GM19239 (cell line): Measurements from ENCODE around the gene RRBP1.

Experiments
- DNase-seq: peaks from one replicate; pipeline ENCODE4 v3.0.0; 2011; ENCODE audit warnings: low spot score; ENCODE audit not compliant: insufficient read length
- FAIRE-seq: peaks from 2 replicates; lab custom pipeline; 2011; peaks lifted over from hg19 to GRCh38; lab: Jason Lieb, UNC

The RRBP1 gene, protein sequence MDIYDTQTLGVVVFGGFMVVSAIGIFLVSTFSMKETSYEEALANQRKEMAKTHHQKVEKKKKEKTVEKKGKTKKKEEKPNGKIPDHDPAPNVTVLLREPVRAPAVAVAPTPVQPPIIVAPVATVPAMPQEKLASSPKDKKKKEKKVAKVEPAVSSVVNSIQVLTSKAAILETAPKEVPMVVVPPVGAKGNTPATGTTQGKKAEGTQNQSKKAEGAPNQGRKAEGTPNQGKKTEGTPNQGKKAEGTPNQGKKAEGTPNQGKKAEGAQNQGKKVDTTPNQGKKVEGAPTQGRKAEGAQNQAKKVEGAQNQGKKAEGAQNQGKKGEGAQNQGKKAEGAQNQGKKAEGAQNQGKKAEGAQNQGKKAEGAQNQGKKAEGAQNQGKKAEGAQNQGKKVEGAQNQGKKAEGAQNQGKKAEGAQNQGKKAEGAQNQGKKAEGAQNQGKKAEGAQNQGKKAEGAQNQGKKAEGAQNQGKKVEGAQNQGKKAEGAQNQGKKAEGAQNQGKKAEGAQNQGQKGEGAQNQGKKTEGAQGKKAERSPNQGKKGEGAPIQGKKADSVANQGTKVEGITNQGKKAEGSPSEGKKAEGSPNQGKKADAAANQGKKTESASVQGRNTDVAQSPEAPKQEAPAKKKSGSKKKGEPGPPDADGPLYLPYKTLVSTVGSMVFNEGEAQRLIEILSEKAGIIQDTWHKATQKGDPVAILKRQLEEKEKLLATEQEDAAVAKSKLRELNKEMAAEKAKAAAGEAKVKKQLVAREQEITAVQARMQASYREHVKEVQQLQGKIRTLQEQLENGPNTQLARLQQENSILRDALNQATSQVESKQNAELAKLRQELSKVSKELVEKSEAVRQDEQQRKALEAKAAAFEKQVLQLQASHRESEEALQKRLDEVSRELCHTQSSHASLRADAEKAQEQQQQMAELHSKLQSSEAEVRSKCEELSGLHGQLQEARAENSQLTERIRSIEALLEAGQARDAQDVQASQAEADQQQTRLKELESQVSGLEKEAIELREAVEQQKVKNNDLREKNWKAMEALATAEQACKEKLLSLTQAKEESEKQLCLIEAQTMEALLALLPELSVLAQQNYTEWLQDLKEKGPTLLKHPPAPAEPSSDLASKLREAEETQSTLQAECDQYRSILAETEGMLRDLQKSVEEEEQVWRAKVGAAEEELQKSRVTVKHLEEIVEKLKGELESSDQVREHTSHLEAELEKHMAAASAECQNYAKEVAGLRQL (N-terminal part only)

DNA sequence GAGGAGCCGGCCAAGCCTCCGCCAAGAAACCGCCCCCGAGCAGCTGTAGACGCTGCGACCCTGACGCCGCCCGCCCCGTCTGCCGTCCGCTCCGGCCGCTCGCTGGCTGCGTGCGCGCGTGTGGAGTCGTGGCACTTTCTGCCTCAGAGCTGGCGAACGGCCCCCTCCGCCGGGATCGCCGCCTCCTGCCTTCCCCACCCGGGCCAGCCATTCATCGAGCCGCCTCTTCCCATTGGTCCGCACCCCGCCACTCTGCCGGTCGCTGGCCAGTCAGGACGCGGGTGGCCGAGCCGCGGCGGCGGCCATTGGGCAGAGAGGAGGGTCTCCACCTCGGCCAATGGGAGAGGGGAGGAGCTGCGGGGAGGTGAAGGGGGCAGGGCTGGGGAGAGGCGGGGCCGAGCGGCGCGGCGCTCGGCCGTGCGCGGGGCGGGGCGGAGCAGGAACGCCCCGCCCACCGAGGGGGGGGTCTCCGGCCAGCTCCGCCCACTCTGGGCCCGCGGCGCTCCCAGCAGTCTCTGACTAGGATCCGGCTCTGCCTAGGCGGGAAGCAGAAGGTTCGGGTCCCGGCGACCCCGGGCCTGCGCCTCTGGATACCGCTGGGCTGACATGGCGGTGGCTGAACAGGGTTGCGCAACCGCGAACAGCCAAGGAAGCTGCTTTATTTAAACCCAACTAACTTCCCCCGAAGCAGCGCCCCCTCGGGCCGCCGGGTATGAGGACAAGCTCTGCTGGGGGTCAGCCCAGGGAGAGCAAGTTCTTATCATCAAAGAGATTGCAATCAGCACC lies at the start of gene RRBP1:
Gene RRBP1, minus strand, starts transcription at position 140 of the 786 bp plus-strand sequence. CDS start 21,735 bp downstream, outside the sequence.
- peak; percentile 90 for FAIRE-seq
- peak; percentile 99 for DNase-seq

DNA sequence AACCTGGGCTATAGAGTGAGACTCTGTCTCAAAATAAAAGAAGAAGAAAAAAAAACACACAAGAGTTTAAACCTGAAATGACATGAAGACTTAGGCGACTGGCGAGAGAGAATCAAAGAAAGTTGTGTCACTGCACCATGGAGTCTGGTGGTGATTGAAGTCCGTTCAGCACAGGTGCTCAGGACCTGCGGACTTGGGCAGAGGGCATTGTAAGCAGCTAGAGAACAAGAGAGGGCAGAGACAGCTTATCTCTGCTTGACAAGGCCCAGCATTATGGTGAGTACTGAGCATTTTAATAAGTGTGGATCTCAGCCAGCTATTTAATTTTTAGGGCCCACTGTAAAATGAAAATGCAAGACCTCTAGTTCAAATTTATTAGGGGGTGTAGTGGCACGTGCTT lies 49.2 kb upstream of the RRBP1 start:
- FAIRE-seq (no peak), DNase-seq (no peak)

DNA sequence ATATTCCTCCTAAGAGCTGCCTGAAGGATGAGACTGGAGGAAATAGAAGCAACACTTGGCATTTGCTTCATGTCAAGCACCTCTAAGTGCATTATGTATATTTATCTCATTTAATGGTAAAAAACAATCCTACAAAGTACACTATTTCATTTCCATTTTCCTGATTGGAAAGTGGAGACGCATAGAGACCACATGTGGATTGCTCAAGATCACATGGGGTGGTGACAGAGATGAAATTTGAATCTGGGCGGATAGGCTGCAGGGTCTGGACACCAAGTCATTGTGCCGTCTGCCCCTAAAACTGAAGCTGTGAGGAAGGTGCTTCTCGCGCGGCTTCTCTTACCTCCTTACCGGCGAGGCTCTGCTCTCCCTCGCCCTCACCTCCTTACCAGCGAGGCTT lies 48.0 kb upstream of the RRBP1 start:
- no peak for DNase-seq
- FAIRE-seq, result no peak

DNA sequence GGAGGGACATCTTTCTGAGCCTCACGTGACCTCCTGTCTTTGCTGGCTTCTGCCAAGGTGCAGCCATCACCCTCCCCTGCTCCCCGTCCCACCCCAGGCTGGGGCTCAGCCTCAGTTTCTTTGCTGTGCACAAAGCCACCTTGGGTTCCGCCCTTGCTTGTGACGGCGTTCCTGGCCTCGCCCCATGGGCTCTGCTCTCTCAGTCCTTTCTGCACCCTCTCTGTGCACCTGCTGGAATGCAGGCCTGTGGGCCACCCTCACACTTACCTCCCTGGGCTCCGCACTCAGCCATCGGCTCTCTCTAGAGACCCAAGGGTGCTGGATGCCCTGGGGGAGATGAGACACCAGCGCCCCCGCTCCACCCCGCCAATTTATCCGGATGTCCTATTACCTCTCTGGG lies 46.0 kb upstream of the RRBP1 start:
- DNase-seq (no peak), FAIRE-seq (no peak)

DNA sequence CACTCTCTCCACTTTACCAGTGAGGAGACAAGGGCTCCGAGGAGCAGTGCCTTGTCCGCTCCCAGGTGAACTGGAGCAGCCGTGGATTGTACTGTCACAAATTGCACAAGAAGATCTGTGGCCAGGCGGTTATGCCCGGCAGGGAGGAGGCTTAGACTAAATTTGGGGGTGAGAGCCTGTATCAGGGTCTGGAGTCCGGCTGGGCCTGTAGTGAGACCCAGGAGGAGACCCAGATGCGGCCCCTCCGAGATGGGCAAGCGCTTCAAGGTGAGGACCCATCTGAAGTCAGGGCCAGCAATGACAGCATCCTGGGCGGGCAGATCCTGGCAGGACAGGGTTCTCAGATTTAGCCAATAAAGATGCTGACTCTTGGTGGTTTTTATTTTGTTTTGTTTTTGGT lies 45.3 kb upstream of the RRBP1 start:
- FAIRE-seq (no peak), DNase-seq (no peak)

DNA sequence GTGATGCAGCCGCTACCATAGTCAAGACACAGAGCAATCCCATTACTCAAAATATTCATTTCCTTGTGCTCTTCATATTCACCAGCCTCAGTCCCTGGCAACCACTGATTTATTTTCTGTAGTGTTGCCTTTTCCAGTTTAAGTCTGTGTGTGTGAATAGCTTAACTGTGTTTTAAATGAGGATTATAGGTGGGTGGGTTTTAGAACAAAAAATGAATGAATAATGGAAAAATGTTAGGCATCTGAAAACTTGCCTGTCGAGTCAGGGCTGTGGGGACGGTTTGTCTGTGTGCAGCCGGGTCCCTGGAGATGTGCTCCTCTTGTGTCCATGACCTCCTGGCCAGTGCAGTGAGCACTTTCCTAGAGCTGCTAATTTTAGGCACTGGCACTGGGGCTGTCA lies 44.9 kb upstream of the RRBP1 start:
- DNase-seq (no peak), FAIRE-seq (no peak)

DNA sequence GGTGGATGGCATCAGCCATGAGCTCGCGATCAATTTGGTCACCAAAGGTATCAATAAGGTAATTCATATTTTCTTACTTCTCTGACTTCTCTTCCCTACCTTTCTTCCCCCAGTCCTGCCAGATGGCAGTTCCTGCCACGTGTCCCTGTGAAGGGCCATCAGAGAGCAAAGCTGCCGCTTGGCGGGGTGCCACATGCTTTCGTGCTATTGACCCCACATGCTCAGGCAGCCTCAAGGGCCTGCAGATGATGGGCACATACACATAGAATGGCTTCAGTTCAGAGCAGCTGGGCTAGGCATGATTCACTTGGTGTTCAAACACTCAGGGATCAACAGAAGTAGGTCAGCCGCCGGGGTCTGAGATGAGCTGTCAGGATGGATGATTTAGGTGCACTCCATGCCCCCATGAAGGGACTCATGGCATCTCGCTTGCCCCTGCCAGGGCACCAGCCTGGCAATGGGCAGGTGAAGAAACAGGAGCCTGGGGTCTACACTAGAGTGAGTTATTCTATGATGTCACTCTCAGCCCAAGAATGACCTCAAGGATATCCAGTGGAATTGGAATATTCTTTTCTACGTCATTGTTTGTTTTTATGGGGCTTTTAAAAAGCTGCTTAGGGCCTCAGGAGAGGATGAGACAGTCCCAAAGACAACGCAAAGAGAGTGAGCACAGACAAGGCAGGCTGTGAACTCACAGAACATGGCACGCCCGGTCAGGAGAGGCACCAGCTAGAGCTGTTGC lies 43.2 kb upstream of the RRBP1 start:
- FAIRE-seq, result no peak
- no peak for DNase-seq

DNA sequence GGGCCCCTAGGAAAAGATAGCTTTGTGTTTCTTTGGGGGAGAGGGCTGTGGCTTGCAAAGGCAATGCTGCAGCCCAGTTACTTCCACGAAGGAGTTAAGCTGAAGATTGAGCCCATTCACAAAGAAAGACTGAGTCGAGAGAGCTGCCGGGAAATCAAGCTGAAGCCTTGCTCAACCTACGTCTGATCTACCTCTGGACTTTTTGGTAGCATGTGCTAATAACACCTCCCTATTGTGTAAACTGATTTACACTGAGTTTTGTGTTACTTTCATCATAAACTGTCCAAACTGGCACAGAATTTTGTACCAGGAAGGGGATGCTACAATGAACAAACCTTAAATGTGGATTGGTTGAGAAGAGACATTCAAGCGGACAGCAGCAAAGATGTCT lies 41.3 kb upstream of the RRBP1 start:
- DNase-seq (no peak), FAIRE-seq (no peak)

DNA sequence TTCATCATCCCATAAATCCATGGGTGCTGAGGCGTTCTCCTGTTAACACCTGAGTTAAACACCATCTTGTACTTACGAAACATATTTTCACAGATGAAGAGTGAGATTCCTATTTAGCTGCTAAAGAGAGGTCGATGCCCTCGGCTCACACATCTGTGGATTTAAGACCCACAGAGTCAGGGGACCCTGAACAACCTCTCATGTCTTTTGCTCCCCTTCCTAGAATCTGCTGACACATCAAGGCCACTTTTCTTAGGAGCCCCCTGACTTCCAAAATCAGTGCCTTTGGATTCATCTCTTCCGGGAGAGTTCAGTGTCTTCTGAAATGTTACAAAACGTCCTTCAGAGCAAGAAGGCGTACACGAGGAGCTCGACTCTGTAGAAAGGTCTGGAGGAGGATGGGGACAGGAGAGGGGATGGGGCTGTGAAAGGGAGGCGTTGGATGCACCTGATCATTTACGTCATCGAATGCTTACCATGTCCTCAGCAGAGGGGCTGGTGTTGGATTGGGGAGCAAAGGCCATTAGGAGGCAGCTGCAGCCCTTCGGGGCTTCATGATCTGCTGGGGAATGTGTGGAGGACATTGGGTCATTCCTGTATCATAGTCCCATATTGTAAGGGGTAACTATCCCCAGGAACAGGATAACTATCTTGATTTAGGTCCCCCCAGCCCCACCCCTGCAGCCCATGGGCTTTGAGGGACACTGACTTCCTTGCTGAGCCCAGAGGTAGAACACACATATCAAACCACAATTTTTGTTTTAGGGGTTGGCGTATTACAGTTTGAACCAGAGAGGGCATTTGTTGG lies 40.7 kb upstream of the RRBP1 start:
- FAIRE-seq, result no peak
- DNase-seq, result no peak

DNA sequence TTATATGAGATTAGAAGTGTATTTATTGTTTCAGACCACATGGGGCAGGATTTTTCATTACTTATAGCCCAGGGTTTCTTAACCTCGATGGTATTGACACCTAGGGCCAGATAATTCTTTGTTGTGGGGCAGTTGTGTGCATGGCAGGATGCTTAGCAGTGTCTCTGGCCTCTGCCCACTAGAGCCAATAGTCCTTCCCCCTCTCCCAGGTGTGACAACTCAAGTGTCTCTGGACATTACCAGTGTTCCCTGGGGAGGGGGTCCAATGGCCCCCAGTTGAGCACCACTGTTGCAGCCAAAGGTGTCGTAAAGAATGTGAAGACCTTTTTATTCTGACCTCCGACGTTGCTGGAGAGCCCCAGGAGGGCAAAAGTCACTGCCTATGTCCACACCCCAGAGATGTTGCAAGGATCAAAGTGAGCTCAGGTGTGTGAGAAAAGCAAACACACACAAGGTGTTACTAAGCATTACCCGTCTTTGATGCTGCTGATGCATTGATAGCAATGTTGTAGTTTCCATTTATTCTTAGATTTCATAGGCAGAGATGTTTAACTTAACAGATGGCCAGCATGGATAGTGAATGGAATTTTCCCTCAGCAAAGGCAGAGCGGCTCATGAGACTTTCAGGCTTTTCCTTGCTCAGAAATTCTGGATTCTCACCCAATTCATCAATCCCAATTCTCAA lies 39.9 kb upstream of the RRBP1 start:
- DNase-seq (no peak), FAIRE-seq (no peak)

DNA sequence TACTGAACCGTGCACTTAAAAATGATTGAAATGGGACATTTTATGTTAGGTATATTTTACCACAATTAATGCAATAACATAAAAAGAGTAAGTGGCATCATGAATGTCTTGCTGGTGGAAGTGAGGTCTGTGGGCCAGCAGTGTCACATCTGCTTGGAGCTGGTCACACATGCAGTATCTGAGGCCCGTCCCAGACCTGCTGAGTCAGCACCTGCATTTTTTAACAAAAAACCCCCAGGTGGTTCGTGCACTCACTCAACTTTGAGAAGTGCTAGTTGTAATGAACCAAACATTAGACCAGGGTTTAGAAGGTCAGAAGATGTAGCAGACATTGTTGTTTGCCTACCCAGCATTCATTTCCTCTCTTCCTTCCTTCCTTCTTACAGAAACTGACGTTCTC lies 38.7 kb upstream of the RRBP1 start:
- DNase-seq (no peak), FAIRE-seq (no peak)

DNA sequence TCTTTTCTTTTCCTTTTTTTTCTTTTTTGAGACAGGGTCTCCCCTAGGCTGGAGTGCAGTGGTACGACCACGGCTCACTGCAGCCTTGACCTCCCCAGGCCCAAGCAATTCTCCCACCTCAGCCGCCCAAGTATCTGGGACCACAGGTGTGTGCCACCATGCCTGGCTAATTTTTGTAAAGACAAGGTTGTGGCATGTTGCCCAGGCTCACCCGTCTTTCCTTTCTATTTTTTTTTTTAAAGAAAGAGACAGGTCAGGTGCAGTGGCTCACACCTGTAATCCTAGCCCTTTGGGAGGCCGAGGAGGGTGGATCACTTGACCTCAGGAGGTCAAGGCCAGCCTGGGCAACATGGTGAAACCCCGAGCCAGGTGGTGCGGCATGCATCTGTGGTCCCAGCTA lies 34.3 kb upstream of the RRBP1 start:
- FAIRE-seq (no peak), DNase-seq (no peak)

DNA sequence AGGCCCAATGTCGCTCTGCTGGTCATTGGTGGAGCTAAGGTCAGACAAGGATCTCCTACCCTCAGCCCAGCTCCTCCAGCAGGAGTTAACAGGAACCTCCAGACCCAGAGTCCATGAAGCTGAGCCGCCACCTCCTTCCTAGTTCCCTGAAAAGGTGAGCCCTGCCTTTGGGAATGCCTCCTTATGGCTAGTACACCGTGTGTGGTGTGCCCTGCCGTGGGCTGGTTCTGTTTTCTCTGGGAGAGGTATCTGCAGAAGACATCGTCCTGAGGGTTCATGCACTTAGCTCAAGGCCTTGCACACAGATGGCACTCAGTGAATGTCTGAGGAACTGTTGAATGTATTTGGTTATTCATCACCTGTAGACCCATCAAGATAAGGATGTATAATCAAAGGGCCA lies 33.0 kb upstream of the RRBP1 start:
- FAIRE-seq (no peak), DNase-seq (no peak)

DNA sequence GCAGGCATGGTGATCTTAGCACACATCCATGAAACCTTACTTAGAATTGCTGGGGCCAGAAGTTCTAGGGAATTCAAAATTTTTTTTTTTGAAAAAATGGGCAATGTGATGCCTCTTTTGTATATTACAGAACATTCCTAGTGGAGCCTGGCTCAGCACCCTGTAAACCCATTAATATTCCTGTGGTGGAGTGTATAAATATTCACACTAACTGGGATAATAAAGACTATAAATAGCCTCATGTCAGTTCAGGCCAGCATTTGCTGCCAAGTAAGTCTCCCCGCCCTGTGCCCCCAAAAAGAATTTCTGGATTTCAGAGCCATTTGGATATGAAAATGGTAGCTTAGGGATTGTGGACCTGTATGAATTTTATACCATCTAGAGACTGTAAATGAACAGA lies 32.6 kb upstream of the RRBP1 start:
- FAIRE-seq, result no peak
- no peak for DNase-seq

DNA sequence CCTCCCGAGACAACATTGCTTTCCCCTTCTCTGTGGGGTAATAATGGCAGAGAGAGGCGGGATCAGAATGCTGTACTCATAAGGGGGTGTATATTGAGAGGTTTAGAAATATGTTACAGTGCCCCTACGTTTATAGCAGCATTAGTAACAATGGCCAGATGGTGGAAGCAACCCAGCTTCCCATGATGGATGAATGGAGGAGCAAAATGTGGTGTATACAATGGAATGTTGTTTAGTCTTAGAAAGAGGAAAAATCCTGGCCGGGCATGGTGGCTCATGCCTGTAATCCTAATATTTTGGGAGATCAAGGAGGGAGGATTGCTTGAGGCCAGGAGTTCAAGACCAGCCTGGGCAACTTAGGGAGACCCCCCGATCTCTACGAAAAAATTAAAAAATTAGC lies 30.7 kb upstream of the RRBP1 start:
- DNase-seq, result no peak
- FAIRE-seq, result no peak

DNA sequence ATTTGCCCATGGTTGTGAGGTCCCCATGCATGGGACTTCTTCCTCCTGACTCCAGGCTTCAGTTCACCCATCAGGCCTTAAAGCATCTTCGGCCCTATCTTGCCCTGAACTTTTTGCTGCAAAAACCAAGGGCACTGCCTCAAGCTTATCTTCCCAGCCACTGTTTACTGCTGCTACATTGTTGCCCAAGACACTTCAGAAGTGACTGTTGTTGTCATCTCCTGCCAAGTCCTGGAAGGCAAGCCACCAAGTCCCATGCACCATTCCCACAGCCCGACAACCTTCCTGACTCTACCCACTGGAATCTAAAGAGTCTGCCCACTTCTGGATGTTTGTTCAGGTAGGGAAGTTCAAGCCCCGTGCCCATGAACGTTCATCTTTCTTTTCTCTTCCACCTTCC lies 30.2 kb upstream of the RRBP1 start:
- no peak for DNase-seq
- FAIRE-seq, result no peak

DNA sequence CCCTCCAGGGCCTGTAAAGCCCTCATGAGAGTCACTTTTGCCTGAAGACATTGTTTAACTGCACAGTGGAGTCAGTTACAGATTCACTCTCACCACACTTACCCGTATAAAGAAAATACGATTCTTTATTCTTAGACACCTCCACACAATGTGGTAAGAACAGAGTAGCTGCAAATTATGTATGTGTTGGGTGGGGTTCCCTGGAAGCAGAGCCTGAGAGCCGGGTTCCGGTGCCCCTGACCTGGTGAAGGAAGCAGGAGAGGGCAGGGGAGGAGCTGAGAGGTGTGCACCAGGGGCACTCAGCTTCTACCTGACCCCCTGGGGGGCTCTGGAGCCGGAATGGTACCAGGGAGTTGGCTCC lies 29.2 kb upstream of the RRBP1 start:
- DNase-seq (no peak), FAIRE-seq (no peak)
